ENCODE measurements around the gene MECP2.

MECP2 gene

DNA sequence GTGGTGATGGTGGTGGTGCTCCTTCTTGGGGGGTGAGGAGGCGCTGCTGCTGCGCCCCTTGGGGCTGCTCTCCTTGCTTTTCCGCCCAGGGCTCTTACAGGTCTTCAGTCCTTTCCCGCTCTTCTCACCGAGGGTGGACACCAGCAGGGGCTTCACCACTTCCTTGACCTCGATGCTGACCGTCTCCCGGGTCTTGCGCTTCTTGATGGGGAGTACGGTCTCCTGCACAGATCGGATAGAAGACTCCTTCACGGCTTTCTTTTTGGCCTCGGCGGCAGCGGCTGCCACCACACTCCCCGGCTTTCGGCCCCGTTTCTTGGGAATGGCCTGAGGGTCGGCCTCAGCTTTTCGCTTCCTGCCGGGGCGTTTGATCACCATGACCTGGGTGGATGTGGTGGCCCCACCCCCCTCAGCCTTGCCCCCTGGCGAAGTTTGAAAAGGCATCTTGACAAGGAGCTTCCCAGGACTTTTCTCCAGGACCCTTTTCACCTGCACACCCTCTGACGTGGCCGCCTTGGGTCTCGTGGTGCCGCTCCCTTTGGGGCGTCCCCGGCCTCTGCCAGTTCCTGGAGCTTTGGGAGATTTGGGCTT lies 66.7 kb downstream of the MECP2 start:
- no peak for DNase-seq

DNA sequence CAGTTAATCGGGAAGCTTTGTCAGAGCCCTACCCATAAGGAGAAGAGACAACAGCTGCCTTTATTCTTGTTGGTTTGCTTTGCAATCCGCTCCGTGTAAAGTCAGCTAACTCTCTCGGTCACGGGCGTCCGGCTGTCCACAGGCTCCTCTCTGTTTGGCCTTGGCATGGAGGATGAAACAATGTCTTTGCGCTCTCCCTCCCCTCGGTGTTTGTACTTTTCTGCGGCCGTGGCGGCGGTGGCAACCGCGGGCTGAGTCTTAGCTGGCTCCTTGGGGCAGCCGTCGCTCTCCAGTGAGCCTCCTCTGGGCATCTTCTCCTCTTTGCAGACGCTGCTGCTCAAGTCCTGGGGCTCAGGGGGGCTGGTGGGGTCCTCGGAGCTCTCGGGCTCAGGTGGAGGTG lies 67.3 kb downstream of the MECP2 start:
- no peak for DNase-seq

DNA sequence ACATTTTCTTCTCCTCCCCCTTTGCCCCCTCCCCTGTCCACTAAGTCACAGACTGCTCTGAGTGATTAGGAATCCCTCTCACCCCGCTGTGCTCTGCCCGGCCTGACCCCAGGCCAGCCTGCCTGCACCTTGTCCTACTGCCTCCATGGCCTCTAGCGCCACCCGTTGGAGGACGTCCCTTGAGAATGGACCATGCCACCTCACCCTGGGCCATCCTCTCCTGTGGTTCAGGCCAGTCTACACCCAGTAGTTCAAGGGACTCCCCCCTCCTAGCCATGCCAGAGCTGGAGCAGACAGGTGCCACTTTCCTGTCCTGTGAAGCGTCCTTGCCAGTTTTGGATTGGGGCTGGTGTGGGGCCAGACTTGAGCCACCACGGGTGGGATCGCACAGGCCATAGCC lies 68.1 kb downstream of the MECP2 start:
- no peak for DNase-seq

DNA sequence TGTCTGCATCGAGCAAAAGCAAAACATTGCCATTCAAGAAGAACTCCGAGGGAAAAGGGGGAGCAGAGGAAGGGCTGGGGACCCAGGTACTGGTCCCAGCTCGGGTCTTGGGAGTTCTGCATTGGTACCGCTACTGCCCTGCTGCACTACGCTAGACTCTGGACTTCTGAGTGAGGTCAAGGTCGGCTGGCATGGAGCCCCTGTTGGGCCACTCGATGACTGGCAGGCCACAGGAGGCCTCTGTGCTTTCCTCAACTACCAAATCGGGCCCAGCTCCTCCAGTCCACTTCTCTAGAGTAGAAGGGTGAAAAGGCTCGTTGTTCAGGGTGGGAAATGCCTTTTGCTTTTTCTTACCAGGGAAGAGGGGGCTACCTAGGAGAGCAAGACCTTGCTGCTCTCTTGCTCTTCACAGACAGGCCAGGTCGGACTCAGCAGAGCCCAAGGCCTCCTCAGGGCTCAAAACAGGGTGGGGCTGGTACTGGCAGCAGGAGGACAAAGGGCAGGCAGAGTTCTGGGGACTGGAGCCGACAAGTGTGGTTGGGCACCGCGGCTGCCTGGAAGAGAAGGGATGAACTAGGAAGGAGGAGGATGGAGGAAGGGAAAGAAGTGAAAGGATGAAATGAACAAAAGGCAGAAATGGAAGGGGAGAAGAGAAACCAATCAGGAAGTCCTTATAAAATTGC lies 68.9 kb downstream of the MECP2 start:
- no peak for DNase-seq

DNA sequence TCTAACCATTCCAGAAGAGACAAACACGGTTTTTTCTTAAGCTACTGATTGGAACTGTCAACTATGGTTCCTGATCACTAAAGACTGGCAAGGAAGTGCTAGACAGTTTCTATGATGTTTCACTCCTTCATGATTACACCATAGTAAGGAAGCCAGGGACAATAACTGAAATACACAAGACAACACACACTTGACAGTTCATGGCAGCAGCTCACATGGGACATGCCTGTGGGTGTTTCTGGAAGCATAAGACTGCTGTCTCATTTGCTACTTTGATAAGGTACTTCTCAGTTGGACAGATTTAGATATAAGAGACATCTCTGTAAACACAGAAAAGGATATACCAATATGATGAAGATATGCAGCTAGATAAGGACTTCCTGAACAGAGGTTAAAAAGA lies 69.5 kb downstream of the MECP2 start:
- DNase-seq: no peak

DNA sequence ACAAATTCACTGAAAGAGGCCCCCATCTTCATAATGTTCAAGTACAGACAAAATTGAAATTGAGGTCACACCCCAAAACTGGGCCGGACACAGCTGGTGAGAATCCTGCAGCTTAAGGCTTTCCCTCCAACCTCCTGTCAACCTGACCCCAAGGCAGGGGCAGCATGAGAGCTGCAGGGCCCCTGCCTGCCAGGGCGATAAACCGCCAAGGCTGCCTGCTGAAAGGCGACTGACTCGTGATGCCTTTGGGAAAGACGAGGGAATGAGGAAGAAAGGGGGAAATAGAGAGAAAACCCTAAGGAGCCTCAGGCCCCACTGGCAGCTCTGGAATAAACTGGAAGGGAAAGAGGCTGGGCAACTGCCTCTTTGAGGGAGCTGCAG lies 70.5 kb downstream of the MECP2 start:
- DNase-seq: no peak

DNA sequence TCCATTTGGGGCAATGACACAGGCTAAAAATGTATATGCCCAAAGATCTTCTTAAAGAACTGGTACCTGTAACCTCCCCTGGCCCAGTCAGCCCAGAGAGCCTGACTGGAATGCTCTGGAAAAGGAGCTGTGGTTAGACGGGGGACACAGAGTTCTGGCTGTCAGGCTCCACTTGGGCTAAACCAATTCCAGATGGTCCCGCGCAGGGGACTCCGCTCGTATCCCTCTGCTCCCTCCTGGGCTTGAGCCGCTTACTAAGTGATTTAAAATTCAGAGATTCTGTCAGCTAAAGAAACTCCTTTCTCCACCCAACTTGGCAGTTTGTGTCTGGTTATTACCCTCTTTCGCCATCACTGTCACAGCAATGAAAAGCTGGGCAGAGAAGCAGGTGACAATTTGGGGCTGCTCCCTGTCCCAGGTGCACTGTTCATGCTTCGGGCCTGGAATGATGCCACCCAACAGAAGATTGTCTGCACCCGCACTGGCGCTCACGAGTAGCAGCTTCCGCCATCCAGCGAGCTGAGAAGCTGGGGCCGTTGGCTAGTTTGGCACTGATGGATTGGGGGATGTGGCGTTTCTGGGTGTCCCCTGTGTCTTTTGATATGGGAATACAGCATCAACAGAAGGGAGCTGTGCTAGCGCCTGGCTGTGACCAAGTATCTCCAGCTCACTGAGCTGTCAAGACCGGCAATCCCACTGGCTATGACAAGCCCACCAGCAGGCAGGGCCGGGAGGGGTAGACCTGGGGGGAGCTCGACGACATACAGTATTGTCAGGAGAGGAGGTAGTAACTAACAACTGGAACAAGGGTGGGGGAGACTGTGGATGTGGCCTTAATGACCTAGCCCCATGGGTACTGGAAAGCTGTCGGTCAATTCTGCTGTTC lies 71.1 kb downstream of the MECP2 start:
- no peak for DNase-seq

DNA sequence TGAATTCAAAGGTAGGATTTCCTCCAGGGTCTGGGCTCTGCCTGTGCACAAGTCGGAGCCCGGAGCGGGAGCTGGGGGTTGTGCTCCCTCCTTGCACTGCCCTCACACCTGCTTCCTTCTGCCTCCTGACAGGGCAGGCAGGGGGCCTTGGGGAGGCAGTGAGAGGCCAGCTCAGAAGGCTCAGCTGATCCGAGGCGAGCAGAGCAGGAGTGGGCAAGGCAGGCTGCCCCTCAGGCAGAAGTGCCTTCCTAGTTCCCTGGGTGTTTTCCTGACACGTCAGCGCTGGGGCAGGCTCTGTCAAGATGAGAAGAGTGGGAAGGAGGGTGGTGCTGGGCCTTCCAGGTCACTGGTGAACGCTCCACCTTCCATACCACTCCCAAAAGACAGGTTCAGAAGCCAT lies 72.3 kb downstream of the MECP2 start:
- no peak for DNase-seq

DNA sequence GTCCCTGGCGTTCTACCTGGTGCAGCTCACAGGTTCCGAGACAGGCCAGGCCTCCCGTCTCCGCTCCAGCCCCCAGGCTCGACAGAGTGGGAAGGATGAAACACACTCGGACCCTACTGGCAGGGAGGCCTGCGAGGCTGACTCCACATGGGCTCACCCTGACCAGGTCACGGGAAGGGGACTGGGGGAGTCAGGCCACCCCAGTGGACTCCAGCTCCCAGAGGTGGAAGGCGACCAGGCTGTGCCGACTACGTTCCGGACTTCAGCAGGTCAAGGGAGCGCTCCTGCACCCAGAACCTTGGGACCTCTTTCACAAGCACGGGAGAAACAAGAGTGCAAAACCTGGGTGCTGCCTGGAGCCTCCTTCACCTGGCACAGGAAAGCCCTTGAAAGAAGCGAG lies 73.2 kb downstream of the MECP2 start:
- DNase-seq: no peak

DNA sequence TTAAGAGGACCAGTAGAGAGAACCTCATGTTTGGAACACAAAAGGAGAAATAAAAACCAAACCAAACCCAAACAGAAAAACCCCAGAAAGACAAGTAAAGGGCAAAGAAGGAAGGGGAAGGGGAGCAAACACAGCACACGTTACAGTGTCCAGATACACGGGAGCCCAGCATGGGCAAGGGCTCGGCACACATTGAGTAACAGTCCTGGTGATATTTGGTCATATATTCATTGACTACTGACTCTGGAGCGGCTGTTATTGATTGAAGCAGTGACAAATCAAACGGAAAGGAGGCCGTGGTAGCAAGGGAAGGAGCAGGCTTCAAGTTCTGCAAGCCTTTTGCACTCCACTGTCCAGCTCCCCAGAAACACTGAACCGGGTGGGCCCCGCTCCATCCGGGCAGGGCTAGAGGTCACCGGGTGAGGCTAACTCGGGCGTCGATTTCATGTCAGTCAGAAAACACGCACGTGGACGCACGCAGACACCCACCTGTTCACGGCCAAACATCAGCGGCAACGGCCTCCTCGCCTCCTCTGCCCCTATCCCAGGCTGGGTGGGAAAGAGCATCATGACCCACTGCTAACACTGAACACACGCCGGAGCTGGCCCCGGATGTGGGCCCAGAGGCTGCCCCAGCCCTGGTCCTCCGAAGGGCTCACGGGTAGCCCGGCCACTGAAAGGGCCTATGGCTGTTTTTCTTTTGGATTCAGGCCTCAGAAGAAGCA lies 74.1 kb downstream of the MECP2 start:
- no peak for DNase-seq

DNA sequence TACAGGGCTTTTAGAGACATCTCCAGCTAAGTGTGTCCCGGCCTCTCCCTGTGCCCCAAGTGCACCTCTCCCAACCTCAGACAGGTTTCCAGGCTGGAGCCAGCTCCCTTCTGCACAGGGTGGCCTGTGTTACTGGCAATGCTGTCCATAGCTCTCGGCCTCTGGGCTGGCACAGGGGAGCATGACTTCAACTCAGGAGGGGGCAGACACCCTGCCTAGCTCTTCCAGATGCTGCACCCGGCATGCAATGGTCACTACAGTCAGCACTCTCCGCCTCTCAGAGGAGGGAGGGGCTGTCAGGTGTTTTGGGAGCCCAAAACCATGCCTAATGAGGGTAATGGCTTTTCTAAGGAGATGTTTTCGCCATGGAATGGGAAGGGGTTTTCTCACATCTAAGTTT lies 75.4 kb downstream of the MECP2 start:
- no peak for DNase-seq

DNA sequence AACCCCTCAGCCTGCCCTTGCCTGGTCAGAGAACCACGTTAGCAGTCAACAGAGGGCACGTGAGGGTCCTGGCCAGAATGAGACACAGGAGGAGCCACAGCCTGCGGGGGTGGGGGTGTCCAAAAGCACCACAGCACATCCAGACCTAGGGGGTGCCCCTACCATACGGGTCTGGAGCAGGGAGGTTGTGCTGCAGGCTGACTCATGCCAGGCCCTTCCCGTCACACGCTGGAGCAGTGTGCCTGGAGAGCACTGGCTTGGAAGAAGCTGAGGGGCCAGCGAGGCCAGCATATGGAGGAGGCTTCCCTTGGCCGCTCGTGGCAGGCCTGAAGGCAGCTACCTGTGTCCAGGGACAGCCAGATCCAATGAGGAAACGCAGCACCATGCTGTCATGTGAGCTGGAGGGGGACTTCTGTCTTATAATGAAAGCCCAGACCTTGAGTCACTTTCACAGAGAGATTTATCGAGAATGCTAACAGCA lies 76.3 kb downstream of the MECP2 start:
- DNase-seq: no peak

DNA sequence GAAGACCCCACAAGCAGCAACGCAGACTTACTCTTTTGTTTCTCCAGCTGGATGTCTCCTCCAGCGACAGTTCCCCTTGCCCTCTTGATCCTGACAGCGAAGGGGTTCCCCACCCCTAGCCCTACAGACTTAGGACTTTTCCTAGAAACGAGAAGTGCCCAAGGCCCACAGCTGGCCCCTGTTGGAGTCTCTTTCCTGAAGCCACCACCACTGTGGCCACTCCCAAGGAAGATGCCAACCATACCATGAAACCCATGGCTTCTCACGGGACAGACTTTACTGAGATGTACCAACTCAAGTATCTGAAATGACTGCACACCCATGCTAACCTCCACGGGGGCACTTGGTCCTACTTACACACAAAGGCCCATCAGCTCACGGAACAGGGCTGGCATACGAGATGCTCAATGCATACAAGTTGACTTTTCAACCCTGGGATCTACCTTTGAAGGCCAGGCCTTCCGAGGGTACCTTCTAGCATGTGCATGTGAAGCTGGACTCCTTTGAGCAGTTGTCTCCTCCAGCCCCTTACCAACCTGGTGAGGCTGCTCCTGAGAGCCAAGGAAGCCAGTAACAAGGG lies 76.9 kb downstream of the MECP2 start:
- no peak for DNase-seq

DNA sequence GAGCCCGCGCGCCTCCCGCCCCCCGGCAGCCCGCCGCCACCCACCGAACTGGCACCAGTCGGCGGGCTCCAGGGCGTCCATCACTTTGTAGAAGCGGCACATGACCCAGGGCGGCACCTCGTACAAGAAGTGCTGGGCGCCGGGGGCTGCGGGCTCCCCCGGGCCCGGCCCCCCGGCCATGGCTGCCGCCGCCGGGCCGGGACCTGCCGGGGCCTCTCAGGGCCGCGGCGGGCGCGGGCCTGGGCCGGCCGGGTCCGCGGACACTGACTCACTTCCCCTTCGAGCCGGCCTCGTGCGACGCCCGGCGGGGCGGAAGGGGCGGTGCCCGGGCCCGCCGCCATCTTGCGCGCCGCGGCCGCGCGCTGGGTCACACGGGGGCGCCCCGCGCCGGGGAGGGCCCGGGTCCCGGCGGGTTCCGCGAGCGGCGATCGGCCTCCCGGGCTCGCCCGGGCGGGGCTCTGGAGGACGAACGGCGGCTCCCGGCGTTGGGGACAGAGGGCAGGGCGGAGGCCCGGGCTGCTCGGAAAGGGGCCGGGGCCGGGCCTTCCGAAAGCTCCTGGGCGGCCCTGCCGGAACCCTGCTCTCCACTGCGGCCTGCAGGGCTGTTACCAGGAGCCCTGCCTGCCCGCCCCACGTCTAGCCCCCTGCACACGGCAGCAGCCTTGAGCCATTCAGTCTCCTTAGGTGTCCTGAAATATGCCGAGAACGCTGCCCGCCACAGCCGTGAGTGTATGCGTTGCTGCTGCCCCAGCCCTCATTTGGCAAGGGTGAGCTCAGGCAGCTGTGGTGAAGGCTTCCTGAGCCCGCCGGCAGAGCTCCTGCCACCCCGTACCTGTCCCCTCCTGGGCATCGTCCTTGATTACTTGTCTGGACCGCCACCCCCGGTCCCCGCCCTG lies 77.6 kb downstream of the MECP2 start, which contains the start of gene IRAK1:
IRAK1 (minus strand) TSS at position 270 of the 896 bp plus-strand sequence; CDS start at position 180, 90 bp downstream.
- DNase-seq: peak; percentile 53

DNA sequence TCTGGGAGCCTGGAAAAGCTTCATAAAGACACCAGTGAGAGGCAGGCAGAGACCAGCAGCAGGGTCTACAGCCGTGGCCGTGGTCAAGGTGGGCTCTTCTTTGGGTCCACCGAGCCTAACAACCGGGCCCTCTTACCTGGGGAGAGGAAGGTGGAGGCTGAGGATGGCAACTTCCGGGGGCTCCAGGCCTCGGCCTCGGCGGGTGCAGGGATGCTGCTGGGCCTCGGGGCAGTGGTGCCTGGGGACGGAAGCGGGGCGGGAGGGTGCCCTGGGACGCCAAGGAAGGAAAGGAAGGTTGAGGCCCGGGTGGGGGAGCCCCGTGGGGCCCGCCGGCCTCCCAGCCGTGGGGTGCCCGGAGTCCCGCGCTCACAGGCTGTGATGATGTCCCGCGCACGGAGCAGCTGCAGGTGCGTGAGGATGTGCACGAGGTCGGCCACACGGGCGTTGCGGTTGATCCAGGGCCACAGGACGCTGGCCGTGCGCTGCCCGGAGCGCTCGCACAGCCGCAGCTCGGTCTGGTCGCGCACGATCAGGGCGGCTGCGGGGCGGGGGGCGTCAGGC lies 78.4 kb downstream of the MECP2 start:
- no peak for DNase-seq

DNA sequence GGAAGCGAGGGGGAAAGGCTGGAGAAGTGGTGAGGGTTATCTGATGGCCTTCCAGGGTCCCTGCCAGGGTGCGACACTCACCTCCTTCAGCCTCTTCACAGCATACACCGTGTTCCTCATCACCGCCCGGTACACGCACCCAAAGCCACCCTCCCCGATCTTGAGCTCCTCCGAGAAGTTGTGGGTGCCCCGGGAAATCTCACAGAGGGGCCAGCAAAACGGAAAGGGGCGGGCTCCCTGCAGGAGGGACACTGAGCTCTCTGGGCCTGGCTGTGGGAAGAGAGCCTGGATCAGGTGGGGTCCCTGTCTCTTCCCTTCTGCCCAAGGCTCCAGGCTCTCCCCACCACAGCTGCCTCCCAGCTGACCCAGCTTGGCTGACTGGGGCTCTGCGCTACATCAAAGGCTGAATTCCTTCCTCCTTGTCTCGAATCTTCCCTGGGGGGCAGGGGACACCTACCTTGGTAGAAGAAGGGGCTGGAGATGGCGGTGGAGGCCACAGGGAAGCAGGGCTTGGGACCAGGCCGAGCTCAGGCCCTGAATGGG lies 78.9 kb downstream of the MECP2 start:
- DNase-seq: no peak

DNA sequence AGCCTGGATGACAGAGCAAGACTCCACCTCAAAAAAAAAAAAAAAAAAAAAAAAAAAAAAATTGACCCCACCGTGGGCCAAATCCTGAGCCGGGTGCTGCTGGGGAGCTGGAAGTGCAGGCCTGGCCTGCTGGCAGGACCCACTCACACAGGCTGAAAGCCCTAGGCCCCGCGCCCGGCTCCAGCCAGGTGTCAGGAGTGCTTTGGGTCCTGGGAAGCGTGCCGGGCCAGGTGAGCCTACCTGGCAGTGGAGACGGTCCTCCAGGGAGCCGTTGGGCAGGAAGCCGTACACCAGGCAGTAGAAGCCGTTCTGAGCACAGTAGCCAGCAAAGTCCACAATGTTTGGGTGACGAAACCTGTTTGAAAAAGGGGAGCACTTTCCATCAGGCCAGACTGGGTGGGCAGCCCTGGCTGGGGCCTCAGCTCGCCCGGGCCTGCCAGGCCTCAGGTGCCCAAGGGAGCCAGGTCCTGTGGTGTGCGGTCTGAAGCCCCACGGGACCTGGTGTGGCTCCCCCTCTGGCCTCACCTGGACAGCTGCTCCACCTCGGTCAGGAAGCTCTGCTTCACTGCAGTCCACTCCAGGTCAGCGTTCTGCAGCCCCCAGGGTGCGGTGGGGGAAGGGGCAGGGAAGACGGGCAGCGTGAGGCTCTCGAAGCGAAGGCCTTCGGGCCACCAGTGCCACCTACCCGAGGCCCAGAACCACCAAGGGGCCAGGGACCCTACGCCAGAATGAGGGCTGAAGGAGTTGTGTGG lies 79.6 kb downstream of the MECP2 start:
- DNase-seq: no peak

DNA sequence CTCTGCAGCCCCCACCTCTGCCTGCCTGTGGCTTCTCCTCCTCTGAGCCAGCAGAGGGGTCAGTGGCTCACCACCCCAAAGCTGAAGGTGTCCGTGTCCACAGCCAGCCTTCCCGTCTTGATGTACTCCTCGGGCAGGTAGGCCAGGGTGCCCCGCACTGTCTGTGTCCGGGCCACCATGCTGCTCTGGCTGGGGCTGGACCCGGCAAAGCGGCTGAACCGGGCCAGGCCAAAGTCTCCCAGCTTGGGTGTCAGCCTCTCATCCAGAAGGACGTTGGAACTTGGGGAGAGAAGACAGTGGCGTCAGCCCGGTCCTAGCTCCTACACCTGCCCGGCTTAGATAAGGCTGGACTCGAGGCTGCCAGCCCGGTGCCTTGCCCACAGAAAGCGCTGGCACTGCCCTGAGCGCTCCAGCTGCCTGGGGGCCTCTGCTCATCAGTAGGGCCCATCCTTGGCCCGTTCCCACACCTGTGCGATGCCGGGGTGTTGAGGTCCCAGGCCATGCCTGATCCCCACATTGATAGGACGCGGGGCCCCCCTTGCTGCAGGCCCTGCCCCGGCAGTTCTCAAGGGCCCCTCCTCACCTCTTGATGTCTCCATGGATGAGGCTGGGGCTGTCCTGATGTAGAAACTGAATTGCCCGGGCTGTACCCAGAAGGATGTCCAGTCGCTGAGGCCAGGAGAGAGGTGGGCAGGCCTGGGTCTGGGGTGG lies 81.0 kb downstream of the MECP2 start:
- DNase-seq: no peak

DNA sequence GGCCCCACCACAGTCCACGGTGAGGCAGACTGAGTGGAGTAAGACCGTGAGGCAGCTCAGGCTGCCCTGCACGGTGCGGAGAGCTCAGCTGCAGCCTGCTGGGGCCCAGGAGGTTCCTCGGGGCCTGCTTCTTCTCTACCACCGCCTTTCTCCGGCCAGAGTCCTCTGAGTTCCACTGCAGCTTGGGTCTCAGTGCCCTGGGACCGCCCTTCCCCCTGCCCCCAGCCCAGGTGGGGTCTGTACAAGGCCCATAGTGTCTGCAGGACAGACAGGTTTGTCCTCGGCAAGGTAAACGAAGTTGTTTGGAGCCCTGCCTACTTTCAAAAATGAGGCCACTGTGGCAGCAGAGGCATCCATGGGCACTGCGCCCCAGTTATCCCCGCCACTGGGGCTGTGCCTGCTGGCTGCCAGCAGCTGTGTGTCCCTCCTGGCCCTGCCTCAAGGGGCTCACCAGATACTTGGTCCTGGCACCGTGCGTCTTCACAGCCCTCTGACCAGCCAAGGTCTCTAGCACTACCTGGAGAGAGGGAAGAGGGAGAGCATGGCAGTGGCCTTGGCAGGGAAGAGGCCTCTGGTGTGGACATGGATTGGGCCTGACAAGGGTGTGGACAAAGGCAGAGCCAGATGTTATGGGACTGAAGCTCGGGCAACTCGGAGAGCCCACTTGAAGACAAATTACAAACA lies 81.8 kb downstream of the MECP2 start:
- DNase-seq: no peak
